ENCODE results near the gene SPATA1. TPM values are rescaled to one million over a fixed set of nuclear protein-coding genes. Genes with fewer than 3 reads are reported as not detected.

Gene SPATA1
- total and polyA plus RNA-seq, 2 donors from 2014 or later, result 0.62 to 2.5 TPM

- H3K4me3 ChIP-seq (ENCODE audit: low read length in 3 of 3), result no peak overlapping the region
- H3K9ac ChIP-seq (ENCODE audit: low read length in 3 of 3), result no peak overlapping the region
- FAIRE-seq (no peak), DNase-seq (no peak)
- H3K9me3 ChIP-seq (ENCODE audit: control insufficient read depth in 2 of 3, insufficient read depth in 1 of 3, low read length in 3 of 3), result no peaks in the 10 kb centered on the region
- peaks cover 0 to 5% (median 0%) of the 10 kb centered on the region in 3 donors for H3K36me3 ChIP-seq (ENCODE audit: control insufficient read depth in 2 of 3, insufficient read depth in 3 of 3, low read length in 3 of 3)
- H3K27me3 ChIP-seq (ENCODE audit: control insufficient read depth, insufficient read depth, low read length), result no peaks in the 10 kb centered on the region
- H3K27ac ChIP-seq (ENCODE audit: low read depth in 2 of 2, low read length in 2 of 2), result no peak overlapping the region
- TF ChIP-seq CTCF (IDR thresholded peaks at IDR 0.05; ENCODE audit: borderline replicate concordance, extremely low read depth, insufficient read depth), result no peak
- H3K4me1 ChIP-seq (ENCODE audit: control insufficient read depth in 2 of 3, insufficient read depth in 2 of 3, low read depth in 1 of 3, low read length in 3 of 3), result peaks cover 0 to 3% (median 0%) of the 10 kb centered on the region in 3 donors
- intact Hi-C loops (cut with DNase I), result no loop called here
These were observed 64.4 kb downstream of the SPATA1 start for GRCh38 chr1:84570436-84571149.

GRCh38 chr1:84571150-84571535 is 65.0 kb downstream of the SPATA1 start:
- Histone ChIP-seq H3K27me3 (ENCODE audit: control insufficient read depth, insufficient read depth, low read length) (no peaks in the 10 kb centered on the region), H3K27ac (ENCODE audit: low read depth in 2 of 2, low read length in 2 of 2) (no peak overlapping the region), H3K4me3 (ENCODE audit: low read length in 3 of 3) (no peak overlapping the region), H3K9me3 (ENCODE audit: control insufficient read depth in 2 of 3, insufficient read depth in 1 of 3, low read length in 3 of 3) (no peaks in the 10 kb centered on the region), H3K9ac (ENCODE audit: low read length in 3 of 3) (no peak overlapping the region), H3K4me1 (ENCODE audit: control insufficient read depth in 2 of 3, insufficient read depth in 2 of 3, low read depth in 1 of 3, low read length in 3 of 3) (peaks cover 0 to 3% (median 0%) of the 10 kb centered on the region in 3 donors), H3K36me3 (ENCODE audit: control insufficient read depth in 2 of 3, insufficient read depth in 3 of 3, low read length in 3 of 3) (peaks cover 0 to 5% (median 0%) of the 10 kb centered on the region in 3 donors)
- DNase-seq (no peak), FAIRE-seq (no peak)
- TF ChIP-seq CTCF (IDR thresholded peaks at IDR 0.05; ENCODE audit: borderline replicate concordance, extremely low read depth, insufficient read depth), result no peak
- intact Hi-C loops (cut with DNase I), result no loop called here

- Histone ChIP-seq H3K27me3 (ENCODE audit: control insufficient read depth, insufficient read depth, low read length) (no peaks in the 10 kb centered on the region), H3K4me1 (ENCODE audit: control insufficient read depth in 2 of 3, insufficient read depth in 2 of 3, low read depth in 1 of 3, low read length in 3 of 3) (peaks cover 0 to 3% (median 0%) of the 10 kb centered on the region in 3 donors), H3K4me3 (ENCODE audit: low read length in 3 of 3) (peak overlapping the region; percentile 61 to 80 (median 74)), H3K9me3 (ENCODE audit: control insufficient read depth in 2 of 3, insufficient read depth in 1 of 3, low read length in 3 of 3) (no peaks in the 10 kb centered on the region), H3K9ac (ENCODE audit: low read length in 3 of 3) (peak overlapping the region; percentile 57 to 98 (median 84)), H3K27ac (ENCODE audit: low read depth in 2 of 2, low read length in 2 of 2) (peak overlapping the region; percentile 98), H3K36me3 (ENCODE audit: control insufficient read depth in 2 of 3, insufficient read depth in 3 of 3, low read length in 3 of 3) (peaks cover 0 to 3% (median 0%) of the 10 kb centered on the region in 3 donors)
- intact Hi-C loops (cut with DNase I), result no loop called here
- DNase-seq, result peak in 1 of 5 donors; percentile 11
- no peak for FAIRE-seq
- TF ChIP-seq CTCF (IDR thresholded peaks at IDR 0.05; ENCODE audit: borderline replicate concordance, extremely low read depth, insufficient read depth), result no peak
These were observed 67.3 kb downstream of the SPATA1 start for GRCh38 chr1:84573481-84573966.

Measured in kidney (tissue), 14 donors.